ENCODE data around the gene VSIG8.

VSIG8 gene

GRCh38 chr1:159827549-159827948 is 34.9 kb downstream of the VSIG8 start:
- DNase-seq (ENCODE audit: insufficient read length, low spot score) (no peak), FAIRE-seq (no peak)
- TF ChIP-seq POLR2A (IDR thresholded peaks at IDR 0.05; ENCODE audit: low read depth, low read length), result no peak

GRCh38 chr1:159827102-159827490 is 35.4 kb downstream of the VSIG8 start:
- TF ChIP-seq SPI1 (IDR thresholded peaks at IDR 0.05; ENCODE audit: low read depth, low read length) (no peak), POU2F2 (IDR thresholded peaks at IDR 0.05; ENCODE audit: low read depth, low read length) (no peak), POLR2A (IDR thresholded peaks at IDR 0.05; ENCODE audit: low read depth, low read length) (no peak), PAX5 (IDR thresholded peaks at IDR 0.05; ENCODE audit: insufficient read depth, low read length, severe bottlenecking) (no peak), TAF1 (IDR thresholded peaks at IDR 0.05; ENCODE audit: low read depth, low read length) (no peak), POLR2AphosphoS5 (IDR thresholded peaks at IDR 0.05; ENCODE audit: low read depth, low read length) (no peak)
- DNase-seq (ENCODE audit: insufficient read length, low spot score) (no peak), FAIRE-seq (no peak)

GRCh38 chr1:159826441-159827101 is 35.9 kb downstream of the VSIG8 start, which contains the start of gene SLAMF8:
TSS of gene SLAMF8 (plus strand) at chr1:159826873. CDS start at chr1:159826899, 26 bp downstream.
- FAIRE-seq (peak; percentile 82), DNase-seq (ENCODE audit: insufficient read length, low spot score) (no peak)

GRCh38 chr1:159825564-159825963 is 36.9 kb downstream of the VSIG8 start:
- TF ChIP-seq POLR2A (IDR thresholded peaks at IDR 0.05; ENCODE audit: low read depth, low read length) (no peak), POLR2AphosphoS5 (IDR thresholded peaks at IDR 0.05; ENCODE audit: low read depth, low read length) (no peak), PAX5 (IDR thresholded peaks at IDR 0.05; ENCODE audit: insufficient read depth, low read length, severe bottlenecking) (no peak), POU2F2 (IDR thresholded peaks at IDR 0.05; ENCODE audit: low read depth, low read length) (no peak), SPI1 (IDR thresholded peaks at IDR 0.05; ENCODE audit: low read depth, low read length) (no peak), TAF1 (IDR thresholded peaks at IDR 0.05; ENCODE audit: low read depth, low read length) (no peak)
- FAIRE-seq (no peak), DNase-seq (ENCODE audit: insufficient read length, low spot score) (no peak)

More at GRCh38 chr1:159826441-159827101, 35.9 kb downstream of the VSIG8 start, which contains the start of gene SLAMF8:
- no peak for TF ChIP-seq SPI1 (IDR thresholded peaks at IDR 0.05; ENCODE audit: low read depth, low read length)
- no peak for TF ChIP-seq TAF1 (IDR thresholded peaks at IDR 0.05; ENCODE audit: low read depth, low read length)
- TF ChIP-seq POLR2AphosphoS5 (IDR thresholded peaks at IDR 0.05; ENCODE audit: low read depth, low read length), result no peak
- no peak for TF ChIP-seq PAX5 (IDR thresholded peaks at IDR 0.05; ENCODE audit: insufficient read depth, low read length, severe bottlenecking)
- no peak for TF ChIP-seq POLR2A (IDR thresholded peaks at IDR 0.05; ENCODE audit: low read depth, low read length)
- TF ChIP-seq POU2F2 (IDR thresholded peaks at IDR 0.05; ENCODE audit: low read depth, low read length), result no peak

GRCh38 chr1:159823406-159823805 is 39.1 kb downstream of the VSIG8 start:
- no peak for DNase-seq (ENCODE audit: insufficient read length, low spot score)
- TF ChIP-seq POLR2AphosphoS5 (IDR thresholded peaks at IDR 0.05; ENCODE audit: low read depth, low read length) (no peak), POU2F2 (IDR thresholded peaks at IDR 0.05; ENCODE audit: low read depth, low read length) (no peak), SPI1 (IDR thresholded peaks at IDR 0.05; ENCODE audit: low read depth, low read length) (no peak), TAF1 (IDR thresholded peaks at IDR 0.05; ENCODE audit: low read depth, low read length) (no peak), POLR2A (IDR thresholded peaks at IDR 0.05; ENCODE audit: low read depth, low read length) (no peak), PAX5 (IDR thresholded peaks at IDR 0.05; ENCODE audit: insufficient read depth, low read length, severe bottlenecking) (no peak)
- FAIRE-seq, result no peak

GRCh38 chr1:159821171-159821867 is 41.1 kb downstream of the VSIG8 start:
- FAIRE-seq, result no peak
- TF ChIP-seq POLR2AphosphoS5 (IDR thresholded peaks at IDR 0.05; ENCODE audit: low read depth, low read length) (no peak), SPI1 (IDR thresholded peaks at IDR 0.05; ENCODE audit: low read depth, low read length) (no peak), PAX5 (IDR thresholded peaks at IDR 0.05; ENCODE audit: insufficient read depth, low read length, severe bottlenecking) (no peak), POU2F2 (IDR thresholded peaks at IDR 0.05; ENCODE audit: low read depth, low read length) (no peak), TAF1 (IDR thresholded peaks at IDR 0.05; ENCODE audit: low read depth, low read length) (no peak), POLR2A (IDR thresholded peaks at IDR 0.05; ENCODE audit: low read depth, low read length) (no peak)
- DNase-seq (ENCODE audit: insufficient read length, low spot score), result no peak

- TF ChIP-seq PAX5 (IDR thresholded peaks at IDR 0.05; ENCODE audit: insufficient read depth, low read length, severe bottlenecking) (no peak), POU2F2 (IDR thresholded peaks at IDR 0.05; ENCODE audit: low read depth, low read length) (no peak), POLR2A (IDR thresholded peaks at IDR 0.05; ENCODE audit: low read depth, low read length) (no peak), SPI1 (IDR thresholded peaks at IDR 0.05; ENCODE audit: low read depth, low read length) (no peak), POLR2AphosphoS5 (IDR thresholded peaks at IDR 0.05; ENCODE audit: low read depth, low read length) (no peak), TAF1 (IDR thresholded peaks at IDR 0.05; ENCODE audit: low read depth, low read length) (no peak)
- no peak for DNase-seq (ENCODE audit: insufficient read length, low spot score)
- no peak for FAIRE-seq
These were observed 45.0 kb downstream of the VSIG8 start for GRCh38 chr1:159817276-159818041.

- DNase-seq (ENCODE audit: insufficient read length, low spot score) (no peak), FAIRE-seq (no peak)
These were observed 46.5 kb downstream of the VSIG8 start for GRCh38 chr1:159815926-159816325.

GRCh38 chr1:159804924-159805323 is 57.5 kb downstream of the VSIG8 start:
- no peak for DNase-seq (ENCODE audit: insufficient read length, low spot score)
- no peak for FAIRE-seq
- TF ChIP-seq POLR2A (IDR thresholded peaks at IDR 0.05; ENCODE audit: low read depth, low read length) (no peak), PAX5 (IDR thresholded peaks at IDR 0.05; ENCODE audit: insufficient read depth, low read length, severe bottlenecking) (no peak), POLR2AphosphoS5 (IDR thresholded peaks at IDR 0.05; ENCODE audit: low read depth, low read length) (no peak), POU2F2 (IDR thresholded peaks at IDR 0.05; ENCODE audit: low read depth, low read length) (no peak), TAF1 (IDR thresholded peaks at IDR 0.05; ENCODE audit: low read depth, low read length) (no peak), SPI1 (IDR thresholded peaks at IDR 0.05; ENCODE audit: low read depth, low read length) (no peak)

More at GRCh38 chr1:159815926-159816325, 46.5 kb downstream of the VSIG8 start:
- TF ChIP-seq POU2F2 (IDR thresholded peaks at IDR 0.05; ENCODE audit: low read depth, low read length) (no peak), POLR2AphosphoS5 (IDR thresholded peaks at IDR 0.05; ENCODE audit: low read depth, low read length) (no peak), PAX5 (IDR thresholded peaks at IDR 0.05; ENCODE audit: insufficient read depth, low read length, severe bottlenecking) (no peak), SPI1 (IDR thresholded peaks at IDR 0.05; ENCODE audit: low read depth, low read length) (no peak), POLR2A (IDR thresholded peaks at IDR 0.05; ENCODE audit: low read depth, low read length) (no peak), TAF1 (IDR thresholded peaks at IDR 0.05; ENCODE audit: low read depth, low read length) (no peak)
